NCI-H345 (cell line): ENCODE data around the gene DYNC2LI1.
A peak's percentile ranks its signal among the peaks of the same experiment; 100 is the strongest.
"Not testable (repeated sequence)": the region's sequence is repeated elsewhere in the genome, so short reads cannot be mapped to it uniquely, and the experiment has no call there.

ENCODE experiments used
- DNase-seq: peaks from one replicate; lab custom pipeline; 2025; lab: John Stamatoyannopoulos, UW

The DYNC2LI1 gene

GRCh38 chr2:43773876-43774613, at the start of gene DYNC2LI1:
TSS of gene DYNC2LI1 (plus strand) at chr2:43774039. CDS start at chr2:43774139, 100 bp downstream.
- DNase-seq: peak; percentile 91

- DNase-seq: no peak
Observed at GRCh38 chr2:43724728-43725526, 48.9 kb upstream of the DYNC2LI1 start.

- no peak for DNase-seq
Observed at GRCh38 chr2:43725711-43726246, 48.1 kb upstream of the DYNC2LI1 start.

- not testable (repeated sequence) for DNase-seq
Observed at GRCh38 chr2:43726961-43727633, 46.7 kb upstream of the DYNC2LI1 start.

- DNase-seq: no peak
Observed at GRCh38 chr2:43727634-43728014, 46.2 kb upstream of the DYNC2LI1 start.

GRCh38 chr2:43729491-43730174, 44.2 kb upstream of the DYNC2LI1 start:
- DNase-seq: no peak

- DNase-seq: no peak
Observed at GRCh38 chr2:43731211-43731610, 42.6 kb upstream of the DYNC2LI1 start.

GRCh38 chr2:43736637-43737036, 37.2 kb upstream of the DYNC2LI1 start:
- no peak for DNase-seq

- no peak for DNase-seq
Observed at GRCh38 chr2:43737097-43737854, 36.6 kb upstream of the DYNC2LI1 start.

- no peak for DNase-seq
Observed at GRCh38 chr2:43737855-43738254, 36.0 kb upstream of the DYNC2LI1 start.

GRCh38 chr2:43738257-43738656, 35.6 kb upstream of the DYNC2LI1 start:
- no peak for DNase-seq

- DNase-seq: no peak
Observed at GRCh38 chr2:43743706-43744105, 30.1 kb upstream of the DYNC2LI1 start.

- no peak for DNase-seq
Observed at GRCh38 chr2:43745457-43745856, 28.4 kb upstream of the DYNC2LI1 start.

GRCh38 chr2:43748333-43748732, 25.5 kb upstream of the DYNC2LI1 start:
- no peak for DNase-seq

- DNase-seq: no peak
Observed at GRCh38 chr2:43749583-43749982, 24.3 kb upstream of the DYNC2LI1 start.

GRCh38 chr2:43751476-43751990, 22.3 kb upstream of the DYNC2LI1 start:
- no peak for DNase-seq

- no peak for DNase-seq
Observed at GRCh38 chr2:43752302-43752701, 21.5 kb upstream of the DYNC2LI1 start.

GRCh38 chr2:43754180-43754579, 19.7 kb upstream of the DYNC2LI1 start:
- no peak for DNase-seq

- DNase-seq: no peak
Observed at GRCh38 chr2:43758739-43759138, 15.1 kb upstream of the DYNC2LI1 start.

- DNase-seq: no peak
Observed at GRCh38 chr2:43759195-43759594, 14.6 kb upstream of the DYNC2LI1 start.

- DNase-seq: no peak
Observed at GRCh38 chr2:43762286-43762685, 11.6 kb upstream of the DYNC2LI1 start.
